Ovary (tissue), 3 donors: ENCODE data around the gene RAB6B.

Source experiments
- CTCF ChIP-seq, 3 donors: fragments of 450-650 bp in 2 of 3; fragments of 200-600 bp in 1 of 3; IDR thresholded peaks; one replicate each; pipeline versions ENCODE4 v1.5.1 to v1.8.0; 2016 to 2022; ENCODE audit warnings: antibody characterized with exemption in 3 of 3, mild to moderate bottlenecking in 1 of 3
- EP300 ChIP-seq: sonication (generic); formaldehyde crosslinking; IDR thresholded peaks from one replicate; pipeline ENCODE4 v1.6.1; 2017; ENCODE audit warnings: antibody characterized with exemption
- POLR2A ChIP-seq: fragments of 450-650 bp; IDR thresholded peaks from one replicate; pipeline ENCODE4 v1.6.1; 2017; ENCODE audit warnings: antibody characterized with exemption, mild to moderate bottlenecking, moderate library complexity
- donor health status: DM: no; HTN: no; CAD: no.

DNA sequence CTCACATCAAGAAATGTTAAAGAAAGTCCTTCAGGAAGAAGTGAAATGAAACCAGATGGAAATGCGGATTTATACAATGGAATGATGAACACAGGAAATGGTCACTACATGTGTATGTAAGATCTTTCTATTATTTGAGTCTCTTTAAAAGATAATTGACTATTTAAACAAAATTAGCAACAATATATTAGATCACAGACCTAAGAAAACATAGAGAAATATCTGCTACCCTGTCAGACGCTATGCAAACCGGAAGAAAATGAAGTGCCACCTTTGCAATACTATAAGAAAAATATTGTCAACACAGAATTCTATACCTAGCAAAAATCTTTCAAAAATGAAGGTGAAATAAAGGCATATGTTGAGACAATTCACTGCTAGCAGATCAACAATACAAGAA lies 17.2 kb downstream of the RAB6B start:
- TF ChIP-seq POLR2A (no peak), CTCF (IDR thresholded peaks at IDR 0.05) (no peak), EP300 (no peak)
